ENCODE measurements around the gene USP54. TPM values are rescaled to one million over a fixed set of nuclear protein-coding genes. Genes with fewer than 3 reads are reported as not detected.

The USP54 gene
- total RNA-seq, 4 donors from 2014 or later: 17.8 to 37.4 (median 32.7) TPM

- TF ChIP-seq CTCF (IDR thresholded peaks at IDR 0.05) (no peak), POLR2A (IDR thresholded peaks at IDR 0.05) (no peak)
- no peak overlapping the region for H3K4me3 ChIP-seq
- no peaks in the 10 kb centered on the region for H3K4me1 ChIP-seq
- H3K27ac ChIP-seq: no peak overlapping the region
- DNase-seq: no peak
- no peaks in the 10 kb centered on the region for H3K9me3 ChIP-seq
- peaks cover 0 to 71% (median 19%) of the 10 kb centered on the region in 3 donors for H3K36me3 ChIP-seq
- 76 to 84% methylated on average over 3 of the region's 3 CpGs for WGBS, 2 donors
- no peaks in the 10 kb centered on the region for H3K27me3 ChIP-seq
- intact Hi-C loops (cut with DNase I): no loop called here
Observed at GRCh38 chr10:73478636-73479035, 112.5 kb downstream of the USP54 start.

- WGBS, 2 donors: 80 to 87% methylated on average over 3 of the region's 3 CpGs
- no peak for DNase-seq
- H3K27ac ChIP-seq: no peak overlapping the region
- intact Hi-C loops (cut with DNase I): no loop called here
- TF ChIP-seq POLR2A (IDR thresholded peaks at IDR 0.05): no peak
- TF ChIP-seq CTCF (IDR thresholded peaks at IDR 0.05): no peak
- peaks cover 0 to 100% (median 30%) of the 10 kb centered on the region in 3 donors for H3K36me3 ChIP-seq
- H3K27me3 ChIP-seq: no peaks in the 10 kb centered on the region
- no peaks in the 10 kb centered on the region for H3K9me3 ChIP-seq
- no peaks in the 10 kb centered on the region for H3K4me1 ChIP-seq
- no peak overlapping the region for H3K4me3 ChIP-seq
Observed at GRCh38 chr10:73471226-73471625, 119.9 kb downstream of the USP54 start.

GRCh38 chr10:73469579-73469978 lies 121.6 kb downstream of the USP54 start:
- Histone ChIP-seq H3K27ac (no peak overlapping the region), H3K4me3 (no peak overlapping the region), H3K4me1 (no peaks in the 10 kb centered on the region), H3K9me3 (no peaks in the 10 kb centered on the region), H3K27me3 (no peaks in the 10 kb centered on the region), H3K36me3 (peaks cover 0 to 100% (median 31%) of the 10 kb centered on the region in 3 donors)
- TF ChIP-seq CTCF (IDR thresholded peaks at IDR 0.05) (no peak), POLR2A (IDR thresholded peaks at IDR 0.05) (no peak)
- intact Hi-C loops (cut with DNase I): no loop called here
- no peak for DNase-seq

GRCh38 chr10:73467206-73467605 lies 123.9 kb downstream of the USP54 start:
- Histone ChIP-seq H3K4me1 (no peaks in the 10 kb centered on the region), H3K9me3 (no peaks in the 10 kb centered on the region), H3K27ac (no peak overlapping the region), H3K27me3 (no peaks in the 10 kb centered on the region), H3K4me3 (no peak overlapping the region), H3K36me3 (peaks cover 0 to 97% (median 31%) of the 10 kb centered on the region in 3 donors)
- DNase-seq: no peak
- WGBS, 2 donors: 73 to 83% methylated on average over 2 of the region's 2 CpGs
- intact Hi-C loops (cut with DNase I): no loop called here
- TF ChIP-seq POLR2A (IDR thresholded peaks at IDR 0.05): no peak
- no peak for TF ChIP-seq CTCF (IDR thresholded peaks at IDR 0.05)

GRCh38 chr10:73465978-73466726 lies 125.0 kb downstream of the USP54 start:
- Histone ChIP-seq H3K27ac (no peak overlapping the region), H3K36me3 (peaks cover 0 to 93% (median 25%) of the 10 kb centered on the region in 3 donors), H3K4me3 (no peak overlapping the region), H3K27me3 (no peaks in the 10 kb centered on the region), H3K9me3 (no peaks in the 10 kb centered on the region), H3K4me1 (no peaks in the 10 kb centered on the region)
- WGBS, 2 donors: 73 to 88% methylated on average over 2 of the region's 2 CpGs
- no peak for DNase-seq
- no peak for TF ChIP-seq CTCF (IDR thresholded peaks at IDR 0.05)
- TF ChIP-seq POLR2A (IDR thresholded peaks at IDR 0.05): no peak
- intact Hi-C loops (cut with DNase I): no loop called here

All from esophagus squamous epithelium (tissue), 5 donors.